ENCODE results near the gene SLC16A9. TPM values are rescaled to one million over a fixed set of nuclear protein-coding genes. Genes with fewer than 3 reads are reported as not detected.

The SLC16A9 gene
- total RNA-seq, 1 experiment from 2014 or later = 4.1 TPM

GRCh38 chr10:59617996-59618395, 91.7 kb downstream of the SLC16A9 start:
- no peak for TF ChIP-seq CTCF (conservative IDR thresholded peaks at IDR 0.05)
- Histone ChIP-seq H3K4ac (ENCODE audit: low read depth, low read length) (no peak overlapping the region), H3K56ac (ENCODE audit: insufficient read length, low read depth, low read length) (no peak overlapping the region), H3K79me2 (ENCODE audit: insufficient read depth, low read length) (no peaks in the 10 kb centered on the region), H3T11ph (ENCODE audit: low read length) (no peak overlapping the region), H3K23me2 (ENCODE audit: insufficient read length, low read depth, low read length, poor library complexity, severe bottlenecking) (peaks cover 3% of the 10 kb centered on the region), H2AK5ac (ENCODE audit: insufficient read length, low read length) (no peak overlapping the region), H3K9me3 (ENCODE audit: control insufficient read depth, low read depth, low read length) (no peaks in the 10 kb centered on the region), H4K5ac (ENCODE audit: insufficient read length, low read depth, low read length) (no peak overlapping the region), H4K91ac (ENCODE audit: insufficient read length, low read depth, low read length) (no peak overlapping the region), H3K18ac (ENCODE audit: insufficient read length, low read depth, low read length) (no peak overlapping the region), H4K8ac (replicated peaks; ENCODE audit: insufficient read length, low read depth, low read length) (no peak overlapping the region), H2BK12ac (ENCODE audit: insufficient read length, low read depth, low read length) (no peak overlapping the region), H2AFZ (ENCODE audit: low read length) (no peak overlapping the region), H3K14ac (ENCODE audit: insufficient read depth, low read length) (no peak overlapping the region), H2BK15ac (ENCODE audit: low read depth, low read length) (no peak overlapping the region), H3K4me1 (ENCODE audit: insufficient read depth, low read length) (no peaks in the 10 kb centered on the region), H3K4me2 (ENCODE audit: insufficient read depth, insufficient read length, low read length) (no peak overlapping the region), H3K9ac (ENCODE audit: extremely low read depth, insufficient read length, low read length) (no peak overlapping the region), H2BK120ac (ENCODE audit: low read depth, low read length, poor library complexity, severe bottlenecking) (no peak overlapping the region), H3K27ac (ENCODE audit: insufficient read length, low read depth, low read length) (no peak overlapping the region), H4K20me1 (ENCODE audit: control insufficient read depth, insufficient read depth, insufficient read length) (no peaks in the 10 kb centered on the region), H3K23ac (ENCODE audit: insufficient read length, low read depth, low read length) (no peak overlapping the region), H2BK20ac (ENCODE audit: low read depth, low read length, poor library complexity, severe bottlenecking) (no peak overlapping the region), H3K79me1 (ENCODE audit: insufficient read depth, low read depth, low read length, poor library complexity, severe bottlenecking) (no peaks in the 10 kb centered on the region), H3K27me3 (ENCODE audit: insufficient read depth, low read length) (no peaks in the 10 kb centered on the region), H2BK5ac (ENCODE audit: insufficient read length, low read length) (no peak overlapping the region)
- no CpG with 5 or more reads among the region's 1 CpG for WGBS (ENCODE audit: extremely low coverage, insufficient read length, low lambda C conversion rate)
- Mint-ChIP-seq H3K4me3 (no peak overlapping the region), H3K9me3 (no peaks in the 10 kb centered on the region), H3K27ac (no peak overlapping the region), H3K36me3 (ENCODE audit: insufficient read depth in 1 of 3, low read depth in 3 of 3) (no peaks in the 10 kb centered on the region), H3K4me1 (peaks cover 6 to 19% of the 10 kb centered on the region in 2 experiments), H3K27me3 (ENCODE audit: low read depth) (no peaks in the 10 kb centered on the region)
- no peak for DNase-seq

Measured in H9 (cell line).